ENCODE results near the gene DFFA. TPM values are rescaled to one million over a fixed set of nuclear protein-coding genes. Genes with fewer than 3 reads are reported as not detected.

The DFFA gene
- total RNA-seq, 1 donor from 2014 or later, result 39.0 TPM

DNA sequence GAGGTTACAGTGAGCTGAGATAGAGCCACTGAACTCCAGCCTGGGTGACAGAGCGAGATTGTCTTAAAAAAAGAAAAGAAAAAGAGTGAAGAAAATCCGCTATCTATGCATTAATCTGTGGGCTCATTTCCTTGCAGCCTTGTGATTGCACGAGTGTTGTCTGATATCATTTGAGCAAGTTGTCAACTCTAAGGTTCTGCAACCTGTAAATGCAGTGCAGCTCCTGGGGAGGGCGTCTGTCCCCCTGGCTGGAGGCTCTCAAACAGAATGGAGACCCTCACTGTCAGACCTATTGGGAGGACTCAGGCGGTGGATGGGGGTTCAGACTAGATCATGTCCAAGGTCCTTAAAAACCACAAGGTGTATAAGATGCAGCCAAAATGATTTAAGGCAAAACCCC lies 16.3 kb downstream of the DFFA start:
- TF ChIP-seq, protein P1, sequence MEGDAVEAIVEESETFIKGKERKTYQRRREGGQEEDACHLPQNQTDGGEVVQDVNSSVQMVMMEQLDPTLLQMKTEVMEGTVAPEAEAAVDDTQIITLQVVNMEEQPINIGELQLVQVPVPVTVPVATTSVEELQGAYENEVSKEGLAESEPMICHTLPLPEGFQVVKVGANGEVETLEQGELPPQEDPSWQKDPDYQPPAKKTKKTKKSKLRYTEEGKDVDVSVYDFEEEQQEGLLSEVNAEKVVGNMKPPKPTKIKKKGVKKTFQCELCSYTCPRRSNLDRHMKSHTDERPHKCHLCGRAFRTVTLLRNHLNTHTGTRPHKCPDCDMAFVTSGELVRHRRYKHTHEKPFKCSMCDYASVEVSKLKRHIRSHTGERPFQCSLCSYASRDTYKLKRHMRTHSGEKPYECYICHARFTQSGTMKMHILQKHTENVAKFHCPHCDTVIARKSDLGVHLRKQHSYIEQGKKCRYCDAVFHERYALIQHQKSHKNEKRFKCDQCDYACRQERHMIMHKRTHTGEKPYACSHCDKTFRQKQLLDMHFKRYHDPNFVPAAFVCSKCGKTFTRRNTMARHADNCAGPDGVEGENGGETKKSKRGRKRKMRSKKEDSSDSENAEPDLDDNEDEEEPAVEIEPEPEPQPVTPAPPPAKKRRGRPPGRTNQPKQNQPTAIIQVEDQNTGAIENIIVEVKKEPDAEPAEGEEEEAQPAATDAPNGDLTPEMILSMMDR (IDR thresholded peaks at IDR 0.05), result no peak
- ChIA-PET POLR2A (interaction anchor here (0.6 to 0.7 kb wide), 2 partner anchors 47 to 701 kb away, joined by 4 to 6 read pairs; no protein-coding TSS in a partner anchor), CTCF (interaction anchor here (0.7 kb wide), 1 partner anchor 51 kb away, joined by 3 read pairs; no protein-coding TSS in a partner anchor)
- intact Hi-C loops (cut with micrococcal nuclease), result no loop called here
- no peak for DNase-seq
- Mint-ChIP-seq H3K27me3 (no peaks in the 10 kb centered on the region), H3K9me3 (no peaks in the 10 kb centered on the region), H3K36me3 (ENCODE audit: low read depth) (peaks cover 21% of the 10 kb centered on the region), H3K4me3 (no peak overlapping the region), H3K4me1 (no peaks in the 10 kb centered on the region), H3K27ac (no peak overlapping the region)
- no peak for ATAC-seq (ENCODE audit: low read depth)

DNA sequence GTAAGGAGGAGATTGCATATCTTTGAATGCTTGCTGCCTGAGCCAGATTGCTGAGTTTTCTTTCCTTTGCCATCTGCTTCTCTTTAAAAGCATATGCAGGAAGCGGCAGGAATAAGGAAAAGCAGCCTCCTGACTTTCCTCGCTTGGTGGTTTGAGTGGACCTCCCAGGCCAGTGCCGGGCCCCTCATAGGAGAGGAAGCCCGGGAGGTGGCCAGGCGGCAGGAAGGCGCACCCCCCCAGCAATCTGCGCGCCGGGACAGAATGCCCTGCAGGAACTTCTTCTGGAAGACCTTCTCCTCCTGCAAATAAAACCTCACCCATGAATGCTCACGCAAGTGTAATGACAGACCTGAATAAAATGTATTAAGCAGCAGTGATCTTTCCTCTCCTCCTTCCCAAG lies 21.0 kb downstream of the DFFA start:
- TF ChIP-seq, protein P1 (IDR thresholded peaks at IDR 0.05), result no peak
- POLR2A ChIA-PET, result no interaction called here
- H3K27ac Mint-ChIP-seq, result no peak overlapping the region
- CTCF ChIA-PET, result no interaction called here
- no peak overlapping the region for H3K4me3 Mint-ChIP-seq
- no peaks in the 10 kb centered on the region for H3K27me3 Mint-ChIP-seq
- H3K9me3 Mint-ChIP-seq, result no peaks in the 10 kb centered on the region
- no peaks in the 10 kb centered on the region for H3K4me1 Mint-ChIP-seq
- intact Hi-C loops (cut with micrococcal nuclease), result no loop called here
- no peak for ATAC-seq (ENCODE audit: low read depth)
- DNase-seq, result no peak
- H3K36me3 Mint-ChIP-seq (ENCODE audit: low read depth), result peaks cover 3% of the 10 kb centered on the region

DNA sequence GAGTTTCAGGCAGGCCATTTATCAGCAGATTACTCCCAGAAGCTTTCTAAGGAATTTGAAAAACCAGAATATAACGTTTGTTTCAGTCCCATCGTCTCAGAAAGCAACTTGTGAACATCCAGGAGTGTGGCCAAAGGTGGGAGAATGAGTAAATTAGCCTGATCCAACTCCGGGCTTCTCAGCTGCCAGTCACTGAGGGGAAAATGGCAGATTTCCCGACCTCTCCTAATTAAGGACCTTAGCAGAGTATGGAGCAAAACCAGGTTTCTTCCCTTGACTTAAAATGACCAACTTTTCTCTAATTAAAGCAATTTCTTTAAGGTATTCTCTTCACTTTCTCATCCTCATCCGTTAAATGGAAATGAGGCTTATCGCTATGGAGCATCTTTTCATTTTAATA lies 21.5 kb downstream of the DFFA start:
- TF ChIP-seq, protein P1 (IDR thresholded peaks at IDR 0.05), result no peak
- H3K36me3 Mint-ChIP-seq (ENCODE audit: low read depth), result no peaks in the 10 kb centered on the region
- CTCF ChIA-PET, result no interaction called here
- H3K4me1 Mint-ChIP-seq, result no peaks in the 10 kb centered on the region
- no peaks in the 10 kb centered on the region for H3K9me3 Mint-ChIP-seq
- DNase-seq (no peak), ATAC-seq (ENCODE audit: low read depth) (no peak)
- intact Hi-C loops (cut with micrococcal nuclease), result no loop called here
- H3K4me3 Mint-ChIP-seq, result no peak overlapping the region
- H3K27ac Mint-ChIP-seq, result no peak overlapping the region
- H3K27me3 Mint-ChIP-seq, result no peaks in the 10 kb centered on the region
- POLR2A ChIA-PET, result no interaction called here

DNA sequence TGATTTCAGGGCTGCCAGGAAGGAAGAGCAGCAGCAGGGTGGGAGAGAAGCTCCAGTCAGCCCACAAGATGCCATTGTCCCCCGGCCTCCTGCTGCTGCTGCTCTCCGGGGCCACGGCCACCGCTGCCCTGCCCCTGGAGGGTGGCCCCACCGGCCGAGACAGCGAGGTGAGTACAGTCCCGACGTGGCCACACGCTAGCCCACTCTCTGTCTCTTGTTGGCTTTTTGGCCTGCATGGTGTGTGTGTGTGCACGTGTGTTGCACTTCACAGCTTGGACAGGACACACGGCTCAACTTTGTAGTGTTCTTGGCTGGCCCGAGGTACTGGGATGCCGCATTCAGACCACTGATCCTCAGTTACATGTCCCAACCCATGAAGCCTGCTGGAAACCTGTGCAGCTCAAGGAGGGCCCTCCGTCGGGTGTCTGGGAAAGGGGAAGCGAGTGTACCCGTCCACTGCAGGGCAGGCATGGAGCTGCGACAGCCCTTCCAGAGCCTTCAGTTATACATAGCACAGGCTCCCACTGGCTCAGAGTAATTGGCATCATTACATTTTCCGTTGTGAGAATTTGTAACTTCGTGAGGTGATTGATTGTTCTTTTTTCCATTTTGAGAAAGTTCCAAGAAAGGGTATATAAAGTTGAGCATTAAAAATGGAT lies 22.0 kb downstream of the DFFA start:
- no peaks in the 10 kb centered on the region for H3K4me1 Mint-ChIP-seq
- CTCF ChIA-PET, result no interaction called here
- intact Hi-C loops (cut with micrococcal nuclease), result no loop called here
- H3K9me3 Mint-ChIP-seq, result no peaks in the 10 kb centered on the region
- H3K4me3 Mint-ChIP-seq, result no peak overlapping the region
- ATAC-seq (ENCODE audit: low read depth) (no peak), DNase-seq (no peak)
- no peak overlapping the region for H3K27ac Mint-ChIP-seq
- no peaks in the 10 kb centered on the region for H3K36me3 Mint-ChIP-seq (ENCODE audit: low read depth)
- POLR2A ChIA-PET, result no interaction called here
- TF ChIP-seq, protein P1 (IDR thresholded peaks at IDR 0.05), result no peak
- no peaks in the 10 kb centered on the region for H3K27me3 Mint-ChIP-seq

DNA sequence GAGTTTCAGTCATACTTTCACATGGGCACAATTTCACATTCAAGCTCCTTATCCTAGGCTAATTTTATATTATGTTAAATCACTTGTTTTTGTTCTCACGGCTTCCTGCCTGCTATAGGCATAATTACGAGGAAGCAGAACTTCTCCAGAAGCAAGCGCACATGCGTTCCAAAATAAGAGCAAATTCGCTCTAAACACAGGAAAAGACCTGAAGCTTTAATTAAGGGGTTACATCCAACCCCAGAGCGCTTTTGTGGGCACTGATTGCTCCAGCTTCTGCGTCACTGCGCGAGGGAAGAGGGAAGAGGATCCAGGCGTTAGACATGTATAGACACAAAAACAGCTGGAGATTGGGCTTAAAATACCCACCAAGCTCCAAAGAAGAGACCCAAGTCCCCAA lies 22.6 kb downstream of the DFFA start, which contains the start of gene CORT:
Gene CORT, plus strand, starts transcription at position 281 of the 400 bp plus-strand sequence. CDS start 193 bp downstream, outside the sequence.
- no peaks in the 10 kb centered on the region for H3K9me3 Mint-ChIP-seq
- TF ChIP-seq, protein P1 (IDR thresholded peaks at IDR 0.05), result no peak
- H3K27me3 Mint-ChIP-seq, result no peaks in the 10 kb centered on the region
- intact Hi-C loops (cut with micrococcal nuclease), result no loop called here
- H3K4me1 Mint-ChIP-seq, result no peaks in the 10 kb centered on the region
- ATAC-seq (ENCODE audit: low read depth) (no peak), DNase-seq (no peak)
- ChIA-PET CTCF (no interaction called here), POLR2A (no interaction called here)
- H3K27ac Mint-ChIP-seq, result no peak within 1 kb of the TSS
- no peak within 1 kb of the TSS for H3K4me3 Mint-ChIP-seq
- H3K36me3 Mint-ChIP-seq (ENCODE audit: low read depth), result no peaks in the 10 kb centered on the region

Measured in activated B cell treated with CpG ODN at 0.5 μM for 24 hours (primary cell).